Measurements from ENCODE around the gene PJA1. TPM values are rescaled to one million over a fixed set of nuclear protein-coding genes. Genes with fewer than 3 reads are reported as not detected.

The PJA1 gene
- total RNA-seq, 4 donors from 2014 or later, result 14.1 to 23.2 (median 16.5) TPM

DNA sequence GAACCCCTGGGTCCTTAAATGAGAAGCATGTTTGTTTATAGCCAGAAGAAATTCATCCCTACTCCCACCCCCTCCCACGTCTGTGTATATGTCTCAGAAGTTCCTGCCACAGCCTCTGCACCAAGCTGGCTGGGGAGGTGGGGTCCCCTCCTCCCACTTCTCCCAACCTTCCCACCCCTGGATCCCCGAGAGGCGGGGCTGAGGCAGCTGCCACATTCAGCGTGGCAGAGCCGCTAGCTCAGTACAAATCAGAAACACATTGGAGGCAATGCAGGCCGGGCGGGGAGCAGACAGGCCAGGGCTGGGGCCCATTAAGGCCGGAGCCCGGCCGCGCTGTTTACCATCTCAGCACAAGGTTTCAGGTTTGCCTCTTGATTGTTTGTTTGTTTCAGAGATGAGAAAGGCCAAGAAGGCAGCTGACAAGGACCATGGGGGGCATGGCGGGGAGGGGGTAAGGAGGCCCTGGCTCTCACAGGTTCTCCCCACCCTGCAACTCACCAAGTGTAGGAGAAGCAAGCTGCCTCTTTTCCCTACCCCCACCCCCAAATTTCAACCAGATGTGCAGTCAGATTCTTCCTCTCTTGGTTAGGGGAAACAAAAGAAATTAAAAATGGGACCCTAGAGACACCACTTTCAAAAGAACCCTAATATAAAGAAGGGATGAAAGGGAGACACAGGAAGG lies 22.3 kb downstream of the PJA1 start:
- Histone ChIP-seq H3K4me1 (no peaks in the 10 kb centered on the region), H3K9me3 (no peaks in the 10 kb centered on the region), H3K27me3 (no peaks in the 10 kb centered on the region), H3K27ac (no peak overlapping the region), H3K36me3 (no peaks in the 10 kb centered on the region), H3K4me3 (no peak overlapping the region)
- TF ChIP-seq EP300 (IDR thresholded peaks at IDR 0.05), result no peak
- TF ChIP-seq, protein P1, sequence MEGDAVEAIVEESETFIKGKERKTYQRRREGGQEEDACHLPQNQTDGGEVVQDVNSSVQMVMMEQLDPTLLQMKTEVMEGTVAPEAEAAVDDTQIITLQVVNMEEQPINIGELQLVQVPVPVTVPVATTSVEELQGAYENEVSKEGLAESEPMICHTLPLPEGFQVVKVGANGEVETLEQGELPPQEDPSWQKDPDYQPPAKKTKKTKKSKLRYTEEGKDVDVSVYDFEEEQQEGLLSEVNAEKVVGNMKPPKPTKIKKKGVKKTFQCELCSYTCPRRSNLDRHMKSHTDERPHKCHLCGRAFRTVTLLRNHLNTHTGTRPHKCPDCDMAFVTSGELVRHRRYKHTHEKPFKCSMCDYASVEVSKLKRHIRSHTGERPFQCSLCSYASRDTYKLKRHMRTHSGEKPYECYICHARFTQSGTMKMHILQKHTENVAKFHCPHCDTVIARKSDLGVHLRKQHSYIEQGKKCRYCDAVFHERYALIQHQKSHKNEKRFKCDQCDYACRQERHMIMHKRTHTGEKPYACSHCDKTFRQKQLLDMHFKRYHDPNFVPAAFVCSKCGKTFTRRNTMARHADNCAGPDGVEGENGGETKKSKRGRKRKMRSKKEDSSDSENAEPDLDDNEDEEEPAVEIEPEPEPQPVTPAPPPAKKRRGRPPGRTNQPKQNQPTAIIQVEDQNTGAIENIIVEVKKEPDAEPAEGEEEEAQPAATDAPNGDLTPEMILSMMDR (IDR thresholded peaks at IDR 0.05), result no peak
- TF ChIP-seq POLR2AphosphoS5 (IDR thresholded peaks at IDR 0.05), result no peak
- no peak for TF ChIP-seq POLR2A (IDR thresholded peaks at IDR 0.05)
- 79% methylated on average over 12 of the region's 12 CpGs for WGBS
- no peak for DNase-seq (ENCODE audit: low spot score in 2 of 2)

DNA sequence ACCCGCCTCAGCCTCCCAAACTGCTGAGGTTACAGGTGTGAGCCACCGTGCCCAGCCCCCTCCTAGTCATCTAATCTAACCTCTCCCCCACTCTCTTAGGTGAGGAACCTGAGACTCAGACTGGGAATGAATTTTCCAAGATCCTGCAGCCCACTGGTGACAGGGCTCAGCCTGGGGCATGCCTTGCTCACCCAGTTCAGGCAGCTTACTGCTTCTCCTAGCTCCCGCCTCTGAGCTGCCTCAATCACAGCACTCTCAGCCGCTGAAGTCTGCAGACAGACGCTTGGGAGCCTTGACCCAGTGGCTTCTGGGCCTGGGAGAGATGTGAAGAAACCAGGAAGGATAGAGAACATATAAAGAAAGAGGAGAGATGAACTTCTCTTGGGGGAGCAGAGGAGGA lies 24.4 kb downstream of the PJA1 start:
- 84% methylated on average over 5 of the region's 5 CpGs for WGBS
- no peak overlapping the region for H3K4me3 ChIP-seq
- DNase-seq (ENCODE audit: low spot score in 2 of 2), result no peak
- no peaks in the 10 kb centered on the region for H3K27me3 ChIP-seq
- no peak overlapping the region for H3K27ac ChIP-seq
- no peaks in the 10 kb centered on the region for H3K9me3 ChIP-seq
- no peaks in the 10 kb centered on the region for H3K36me3 ChIP-seq
- TF ChIP-seq POLR2A (IDR thresholded peaks at IDR 0.05) (no peak), EP300 (IDR thresholded peaks at IDR 0.05) (no peak)
- TF ChIP-seq, protein P1 (IDR thresholded peaks at IDR 0.05), result no peak
- no peaks in the 10 kb centered on the region for H3K4me1 ChIP-seq

DNA sequence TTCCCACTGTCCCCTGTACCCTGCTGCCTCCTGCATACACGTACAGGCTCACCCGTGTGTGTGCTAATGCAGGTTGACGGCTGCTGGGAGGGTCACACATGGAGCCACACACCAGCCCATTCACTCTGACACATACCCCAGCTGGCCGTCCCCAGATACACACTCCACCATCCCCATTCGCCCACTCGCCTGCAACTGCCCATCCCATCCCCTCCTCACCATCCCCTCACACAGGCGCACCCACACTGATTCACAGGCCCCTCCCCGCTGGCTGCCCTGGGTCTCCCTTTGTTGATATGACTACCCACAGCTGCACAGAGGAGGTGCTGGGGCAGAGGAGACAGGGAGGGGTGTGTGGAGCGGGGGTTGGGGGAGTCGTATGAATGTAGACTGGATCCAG lies 25.7 kb downstream of the PJA1 start:
- Histone ChIP-seq H3K27me3 (no peaks in the 10 kb centered on the region), H3K27ac (no peak overlapping the region), H3K4me3 (no peak overlapping the region), H3K9me3 (no peaks in the 10 kb centered on the region), H3K4me1 (no peaks in the 10 kb centered on the region), H3K36me3 (no peaks in the 10 kb centered on the region)
- 91% methylated on average over 10 of the region's 10 CpGs for WGBS
- DNase-seq (ENCODE audit: low spot score in 2 of 2), result no peak
- TF ChIP-seq EP300 (IDR thresholded peaks at IDR 0.05), result no peak
- TF ChIP-seq, protein P1 (IDR thresholded peaks at IDR 0.05), result no peak
- TF ChIP-seq POLR2AphosphoS5 (IDR thresholded peaks at IDR 0.05), result no peak
- TF ChIP-seq POLR2A (IDR thresholded peaks at IDR 0.05), result no peak

DNA sequence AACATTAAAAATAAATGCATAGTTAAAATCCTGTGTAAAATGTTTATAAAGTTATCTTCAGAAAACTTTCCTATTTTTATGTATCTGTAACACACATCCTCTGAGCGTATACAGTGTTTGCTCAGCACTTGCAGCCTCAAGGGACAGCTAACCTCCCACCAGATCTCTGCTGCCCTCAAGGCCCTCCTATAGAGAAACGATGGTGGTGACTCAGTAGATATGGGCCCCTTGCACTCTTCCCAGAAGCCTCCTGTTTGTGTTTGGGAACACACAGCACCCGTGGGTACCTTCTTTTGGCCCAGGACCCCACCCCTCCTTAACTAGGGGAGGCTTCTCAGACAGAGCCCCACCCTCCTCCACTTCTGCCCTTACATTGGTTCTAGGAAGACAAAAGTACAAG lies 26.7 kb downstream of the PJA1 start:
- 52% methylated on average over 3 of the region's 3 CpGs for WGBS
- H3K27me3 ChIP-seq, result no peaks in the 10 kb centered on the region
- no peak overlapping the region for H3K27ac ChIP-seq
- H3K4me3 ChIP-seq, result no peak overlapping the region
- H3K4me1 ChIP-seq, result peaks cover 4% of the 10 kb centered on the region
- TF ChIP-seq, protein P1 (IDR thresholded peaks at IDR 0.05), result no peak
- TF ChIP-seq EP300 (IDR thresholded peaks at IDR 0.05) (no peak), POLR2AphosphoS5 (IDR thresholded peaks at IDR 0.05) (no peak), POLR2A (IDR thresholded peaks at IDR 0.05) (no peak)
- H3K36me3 ChIP-seq, result no peaks in the 10 kb centered on the region
- H3K9me3 ChIP-seq, result no peaks in the 10 kb centered on the region
- no peak for DNase-seq (ENCODE audit: low spot score in 2 of 2)

DNA sequence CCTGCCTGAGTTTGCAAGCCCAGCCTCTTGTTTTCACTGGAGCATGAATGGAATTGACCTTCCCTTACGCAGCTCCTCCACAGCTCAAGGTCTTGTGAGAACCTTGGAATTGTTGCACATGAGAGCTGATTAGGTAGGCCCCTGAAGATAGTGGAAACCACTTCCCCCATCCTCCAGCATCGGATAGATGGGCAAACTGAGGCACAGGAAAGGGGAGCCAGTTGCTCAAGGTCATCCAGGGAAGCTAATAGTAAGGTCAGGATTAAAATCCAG lies 27.2 kb downstream of the PJA1 start:
- Histone ChIP-seq H3K4me1 (peaks cover 6% of the 10 kb centered on the region), H3K27ac (no peak overlapping the region), H3K36me3 (no peaks in the 10 kb centered on the region), H3K4me3 (no peak overlapping the region), H3K9me3 (no peaks in the 10 kb centered on the region), H3K27me3 (no peaks in the 10 kb centered on the region)
- 46% methylated on average over 2 of the region's 2 CpGs for WGBS
- no peak for TF ChIP-seq POLR2AphosphoS5 (IDR thresholded peaks at IDR 0.05)
- no peak for TF ChIP-seq POLR2A (IDR thresholded peaks at IDR 0.05)
- TF ChIP-seq EP300 (IDR thresholded peaks at IDR 0.05), result no peak
- TF ChIP-seq, protein P1 (IDR thresholded peaks at IDR 0.05), result no peak
- DNase-seq (ENCODE audit: low spot score in 2 of 2), result no peak
